Fibroblast of skin of abdomen (primary cell): ENCODE data around the gene DYDC1. TPM values are rescaled to one million over a fixed set of nuclear protein-coding genes. Genes with fewer than 3 reads are reported as not detected.
A peak's percentile ranks its signal among the peaks of the same experiment; 100 is the strongest.
"Not testable (repeated sequence)": the region's sequence is repeated elsewhere in the genome, so short reads cannot be mapped to it uniquely, and the experiment has no call there.

ENCODE experiments used
- DNase-seq: peaks from one replicate; pipeline ENCODE4 v3.0.0-alpha.2; 2013
- polyA plus RNA-seq, 2 experiments: library from polyadenylated mRNA; unstranded; fragments of 120-200 nt; gene quantifications; one replicate each; pipeline ENCODE4 v1.2.1, GENCODE V29; 2013; ENCODE audit not compliant: insufficient read length in 2 of 2

DYDC1 gene
- polyA plus RNA-seq (2013, experiment 1 of 2; ENCODE audit: insufficient read length): not detected
- not detected for polyA plus RNA-seq (2013, experiment 2 of 2; ENCODE audit: insufficient read length)

DNA sequence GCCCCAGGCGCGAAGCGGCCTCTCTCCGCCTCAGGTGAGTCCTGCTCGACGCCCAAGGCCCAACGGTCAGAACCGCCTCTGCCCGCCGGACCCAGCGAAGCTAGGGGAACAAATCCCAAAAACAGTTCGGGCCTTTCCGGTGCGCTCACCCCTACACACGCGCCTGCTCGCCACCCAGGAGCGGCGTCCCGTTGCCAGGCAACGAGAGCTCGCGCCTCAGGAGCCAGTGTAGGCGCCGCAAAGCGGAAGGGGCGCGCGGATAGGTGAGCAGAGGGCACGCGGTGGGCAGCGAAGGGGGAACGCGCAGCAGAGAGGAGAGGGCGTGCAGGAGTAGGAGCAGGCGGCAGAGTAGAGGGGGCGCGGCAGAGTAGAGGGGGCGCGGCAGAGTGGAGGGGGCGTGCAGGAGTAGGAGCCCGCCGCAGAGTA lies at the start of gene DYDC1, which contains the start of gene DYDC2:
Gene DYDC1, minus strand, starts transcription at position 193 of the 426 bp plus-strand sequence. CDS start 4,154 bp downstream, outside the sequence.
Gene DYDC2, plus strand, starts transcription at position 219 of the 426 bp plus-strand sequence. CDS start 5,663 bp downstream, outside the sequence.
- peak; percentile 28 for DNase-seq

- DNase-seq: no peak
Measured at GRCh38 chr10:80406204-80406603, 49.6 kb upstream of the DYDC1 start.

DNA sequence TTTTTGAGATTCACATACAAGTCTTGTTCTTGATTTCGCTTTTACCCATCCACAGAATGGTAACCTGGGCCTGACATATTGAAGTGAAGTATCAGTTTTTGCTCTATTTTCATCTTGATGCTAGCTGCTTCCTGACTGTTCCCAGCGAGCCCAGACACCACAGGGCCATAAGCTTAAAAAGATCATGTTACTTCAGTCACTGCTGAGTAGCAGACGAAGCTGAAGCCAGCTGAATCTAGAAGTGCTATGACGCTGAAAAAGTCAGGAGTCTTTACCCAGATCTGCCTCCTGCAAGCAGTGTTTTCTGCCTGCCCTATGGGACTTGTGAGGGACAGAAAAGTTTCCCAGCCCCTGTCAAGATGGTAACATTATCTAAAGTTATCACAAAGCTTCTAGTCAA lies 49.1 kb upstream of the DYDC1 start:
- no peak for DNase-seq

DNA sequence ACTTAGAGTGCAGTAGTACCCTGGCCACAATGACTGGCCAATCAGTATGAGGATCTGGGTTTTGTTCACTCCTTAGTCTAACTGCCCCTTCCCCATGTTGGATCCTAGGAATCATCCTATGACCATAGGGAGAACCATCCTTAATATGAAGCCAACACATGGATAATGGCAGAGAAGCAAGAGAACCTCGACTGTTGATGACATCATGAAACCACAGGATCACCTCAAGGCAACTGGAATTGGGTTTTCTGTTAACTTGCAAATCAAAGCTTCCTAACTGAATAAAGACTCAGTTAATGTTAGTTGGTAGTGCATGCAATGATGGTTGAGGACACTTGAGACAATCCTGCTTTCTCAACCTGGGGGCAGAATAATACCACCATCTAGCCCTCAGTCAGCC lies 48.5 kb upstream of the DYDC1 start:
- DNase-seq: no peak

DNA sequence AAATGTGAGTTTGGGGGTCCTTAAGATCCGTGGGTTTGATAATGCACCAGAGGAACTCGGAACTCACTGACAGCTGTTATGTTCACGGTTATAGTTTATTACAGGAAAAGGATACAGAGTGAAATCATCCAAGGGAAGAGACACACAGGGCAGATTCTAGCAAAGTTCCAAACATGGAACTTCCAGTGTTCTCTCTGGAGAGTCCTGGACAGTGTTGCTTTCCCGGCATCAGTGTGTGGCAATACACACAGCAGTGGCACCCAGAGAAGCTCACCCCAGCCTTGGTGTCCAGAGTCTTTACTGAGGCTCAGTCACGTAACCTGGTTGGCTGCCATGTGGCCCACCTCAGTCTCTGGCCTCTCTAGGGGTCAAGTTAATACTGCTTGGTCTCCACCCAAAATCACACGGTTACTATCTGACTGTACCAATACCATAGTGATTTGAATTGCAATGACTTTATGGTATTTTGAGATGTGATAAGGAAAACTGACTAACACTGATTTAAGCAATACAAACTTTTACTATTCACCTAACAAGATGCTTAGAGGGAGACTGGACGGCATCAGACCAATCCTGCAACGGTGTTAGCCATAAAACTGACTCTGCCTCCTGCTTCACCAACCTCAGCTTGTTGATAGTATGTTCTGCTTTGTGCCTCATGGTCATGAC lies 43.7 kb upstream of the DYDC1 start:
- no peak for DNase-seq

DNA sequence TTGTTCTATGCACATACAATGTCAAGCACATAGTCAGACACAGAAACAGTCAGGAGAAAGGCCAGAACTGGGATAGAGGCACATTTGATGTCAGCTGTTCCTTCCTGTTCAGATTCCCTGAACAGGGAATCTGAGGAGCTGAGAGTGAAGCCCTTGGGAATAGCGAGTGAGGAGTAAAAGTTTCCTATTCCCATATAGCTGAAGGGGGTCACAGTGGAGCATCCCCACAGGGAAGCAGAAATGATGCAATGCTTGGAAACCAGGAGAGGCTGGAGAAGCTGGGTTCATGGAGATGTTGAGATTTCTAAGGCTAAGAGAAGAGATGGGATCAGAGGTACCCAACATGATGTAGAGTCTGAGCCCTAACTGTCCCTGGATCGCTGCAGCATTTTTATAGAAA lies 40.5 kb upstream of the DYDC1 start:
- no peak for DNase-seq

- no peak for DNase-seq
Measured at GRCh38 chr10:80394358-80394916, 37.9 kb upstream of the DYDC1 start.

- no peak for DNase-seq
Measured at GRCh38 chr10:80392250-80392649, 35.7 kb upstream of the DYDC1 start.

DNA sequence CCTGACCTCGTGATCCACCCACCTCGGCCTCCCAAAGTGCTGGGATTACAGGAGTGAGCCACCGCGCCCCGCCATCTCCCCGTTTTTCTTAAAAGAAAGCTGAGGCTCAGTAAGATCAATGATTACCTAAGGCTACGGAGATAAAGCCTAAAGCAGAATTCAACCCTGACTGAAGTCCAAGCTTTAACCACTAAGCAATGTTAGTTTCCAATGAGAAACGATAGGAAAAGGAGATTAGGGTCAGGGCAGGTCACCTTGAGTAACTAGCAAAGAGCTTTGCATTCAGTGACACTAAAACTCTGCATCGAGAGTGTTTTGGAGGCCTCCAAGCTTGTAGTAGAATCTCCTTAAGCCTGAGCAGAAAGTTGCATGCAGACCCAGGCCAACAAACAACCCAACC lies 34.2 kb upstream of the DYDC1 start:
- no peak for DNase-seq

DNA sequence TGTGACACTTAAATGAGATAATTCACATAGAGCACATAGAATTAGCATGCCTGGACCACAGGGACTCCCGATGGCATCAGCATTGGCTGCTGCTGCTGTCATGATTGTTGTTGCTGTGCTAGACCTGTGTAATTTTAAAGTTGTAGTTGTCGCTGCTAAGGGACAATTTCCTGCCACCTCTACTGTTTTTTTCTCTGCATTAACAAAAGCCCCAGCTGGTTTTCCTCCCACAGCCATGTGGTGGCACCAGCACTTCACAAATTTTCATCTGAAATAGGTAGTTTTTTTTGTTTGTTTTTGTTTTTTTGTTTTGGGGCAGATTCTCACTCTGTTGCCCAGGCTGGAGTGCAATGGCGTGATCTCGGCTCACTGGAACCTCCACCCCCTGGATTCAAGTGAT lies 26.4 kb upstream of the DYDC1 start:
- peak; percentile 15 for DNase-seq

DNA sequence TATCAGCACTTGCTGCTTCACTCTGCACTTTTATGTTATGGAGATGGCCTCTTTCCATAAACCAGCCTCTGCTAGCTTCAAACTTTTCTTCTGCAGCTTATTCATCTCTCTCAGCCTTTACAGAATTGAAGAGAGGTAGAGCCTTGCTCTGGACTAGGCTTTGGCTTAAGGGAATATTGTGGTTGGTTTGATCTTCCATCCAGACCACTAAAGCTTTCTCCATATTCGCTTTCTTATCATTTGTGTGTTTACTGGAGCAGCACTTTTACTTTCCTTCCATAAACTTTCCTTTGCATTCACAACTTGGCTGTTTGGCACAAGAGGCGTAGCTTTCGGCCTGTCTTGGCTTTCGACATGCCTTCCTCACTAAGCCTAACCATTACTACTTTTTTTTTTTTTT lies 23.6 kb upstream of the DYDC1 start:
- no peak for DNase-seq

- no peak for DNase-seq
Measured at GRCh38 chr10:80379701-80380100, 23.1 kb upstream of the DYDC1 start.

DNA sequence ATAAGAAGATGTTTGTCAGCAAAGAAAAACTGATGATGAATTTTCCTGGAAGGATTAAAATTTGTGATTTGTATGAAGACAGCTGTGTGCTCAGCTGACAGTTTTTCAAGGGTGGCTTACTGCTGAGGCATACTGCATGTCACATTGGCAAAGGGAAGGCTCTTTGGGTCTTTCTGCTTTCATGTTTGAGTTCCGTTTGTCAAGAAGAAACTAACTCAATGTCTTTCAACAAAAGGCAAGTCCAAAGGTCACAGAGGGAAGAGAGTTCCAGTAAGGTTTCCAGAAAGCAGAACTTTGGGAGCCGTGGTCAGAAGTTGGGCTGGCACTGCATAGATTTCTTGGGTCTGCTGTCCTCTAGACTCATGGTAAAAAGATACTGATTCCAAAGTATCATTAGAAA lies 16.9 kb upstream of the DYDC1 start:
- no peak for DNase-seq

DNA sequence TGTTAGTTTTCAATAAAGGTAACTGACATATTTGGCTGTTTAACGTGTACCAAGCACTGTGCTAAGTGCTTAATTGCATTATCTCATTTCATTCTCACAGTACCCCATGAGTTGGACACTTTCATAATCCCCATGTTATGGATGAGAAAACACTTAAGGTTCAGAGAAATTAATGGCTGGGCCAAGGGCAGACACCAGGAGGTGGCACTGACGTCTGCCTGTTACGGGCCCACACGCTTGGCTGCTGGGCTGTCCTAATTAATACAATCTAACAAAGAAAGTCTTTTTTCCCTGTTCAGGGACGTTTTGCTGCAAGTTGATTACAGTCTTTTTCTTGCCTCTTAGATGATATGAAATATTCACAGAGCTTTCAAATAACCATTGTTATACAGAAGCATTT lies 16.1 kb upstream of the DYDC1 start:
- no peak for DNase-seq

DNA sequence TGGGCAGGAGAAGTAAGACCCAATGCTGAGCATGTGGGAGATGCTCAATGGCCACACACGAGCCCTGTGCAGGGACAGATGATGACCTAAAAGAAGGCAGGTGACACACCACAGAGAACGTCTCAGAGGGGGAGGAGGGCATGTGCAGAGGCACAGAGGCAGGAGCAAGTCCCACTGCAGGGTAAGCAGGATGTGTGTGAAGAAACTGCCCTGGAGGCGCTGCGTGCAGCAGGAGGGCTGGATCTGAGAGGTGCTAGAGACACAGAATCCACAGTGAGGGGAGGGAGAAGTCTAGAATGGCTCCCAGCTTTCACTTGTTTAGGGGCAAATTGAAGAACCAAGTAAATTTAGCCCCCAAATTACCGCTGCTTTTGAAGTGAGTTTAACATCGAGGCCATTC lies 14.9 kb upstream of the DYDC1 start:
- no peak for DNase-seq

DNA sequence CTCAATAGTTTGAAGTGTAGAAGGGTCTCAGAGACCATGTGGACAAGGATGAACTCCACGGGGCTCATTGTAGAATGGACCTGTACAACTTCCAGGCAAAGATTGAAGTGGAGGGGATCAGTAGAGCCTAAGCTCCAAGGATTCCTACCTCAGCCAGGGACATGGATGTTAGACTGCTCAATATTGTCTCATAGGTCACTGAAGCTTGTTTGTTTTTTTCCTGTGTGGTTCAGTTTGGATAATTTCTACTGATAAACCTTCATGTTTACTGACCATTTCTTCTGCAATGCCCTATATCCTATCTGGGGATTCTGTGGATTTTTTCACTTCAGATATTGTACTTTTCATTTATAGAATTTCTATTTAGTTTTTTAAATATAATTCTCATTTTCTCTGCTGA lies 9.0 kb upstream of the DYDC1 start:
- no peak for DNase-seq

GRCh38 chr10:80359644-80360043 lies 3.1 kb upstream of the DYDC1 start:
- DNase-seq: no peak

DNA sequence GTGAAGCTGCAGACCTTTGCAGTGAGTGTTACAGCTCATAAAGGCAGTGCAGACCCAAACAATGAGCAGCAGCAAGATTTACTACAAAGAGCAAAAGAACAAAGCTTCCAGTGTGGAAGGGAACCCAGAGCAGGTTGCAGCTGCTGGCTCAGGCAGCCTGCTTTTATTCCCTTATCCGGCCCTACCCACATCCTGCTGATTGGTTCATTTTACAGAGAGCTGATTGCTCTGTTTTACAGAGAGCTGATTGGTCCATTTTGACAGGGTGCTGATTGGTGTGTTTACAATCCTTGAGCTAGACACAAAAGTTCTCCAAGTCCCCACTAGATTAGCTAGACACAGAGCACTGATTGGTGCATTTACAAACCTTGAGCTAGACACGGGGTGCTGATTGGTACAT lies 2.4 kb upstream of the DYDC1 start:
- DNase-seq: not testable (repeated sequence)

DNA sequence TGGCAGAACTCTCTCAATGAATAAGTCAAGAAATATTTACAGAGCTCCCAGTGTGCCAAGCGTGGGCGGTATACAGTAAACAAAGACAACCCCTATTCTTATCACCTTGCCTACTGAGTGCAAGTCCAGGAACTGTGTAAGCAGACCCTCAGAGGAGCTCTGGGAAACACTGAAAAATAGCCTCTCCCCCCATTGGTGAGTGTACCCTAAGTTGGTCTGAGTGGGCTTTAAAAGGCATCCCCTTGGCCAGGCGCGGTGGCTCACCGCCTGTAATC lies 1.2 kb upstream of the DYDC1 start:
- no peak for DNase-seq

DNA sequence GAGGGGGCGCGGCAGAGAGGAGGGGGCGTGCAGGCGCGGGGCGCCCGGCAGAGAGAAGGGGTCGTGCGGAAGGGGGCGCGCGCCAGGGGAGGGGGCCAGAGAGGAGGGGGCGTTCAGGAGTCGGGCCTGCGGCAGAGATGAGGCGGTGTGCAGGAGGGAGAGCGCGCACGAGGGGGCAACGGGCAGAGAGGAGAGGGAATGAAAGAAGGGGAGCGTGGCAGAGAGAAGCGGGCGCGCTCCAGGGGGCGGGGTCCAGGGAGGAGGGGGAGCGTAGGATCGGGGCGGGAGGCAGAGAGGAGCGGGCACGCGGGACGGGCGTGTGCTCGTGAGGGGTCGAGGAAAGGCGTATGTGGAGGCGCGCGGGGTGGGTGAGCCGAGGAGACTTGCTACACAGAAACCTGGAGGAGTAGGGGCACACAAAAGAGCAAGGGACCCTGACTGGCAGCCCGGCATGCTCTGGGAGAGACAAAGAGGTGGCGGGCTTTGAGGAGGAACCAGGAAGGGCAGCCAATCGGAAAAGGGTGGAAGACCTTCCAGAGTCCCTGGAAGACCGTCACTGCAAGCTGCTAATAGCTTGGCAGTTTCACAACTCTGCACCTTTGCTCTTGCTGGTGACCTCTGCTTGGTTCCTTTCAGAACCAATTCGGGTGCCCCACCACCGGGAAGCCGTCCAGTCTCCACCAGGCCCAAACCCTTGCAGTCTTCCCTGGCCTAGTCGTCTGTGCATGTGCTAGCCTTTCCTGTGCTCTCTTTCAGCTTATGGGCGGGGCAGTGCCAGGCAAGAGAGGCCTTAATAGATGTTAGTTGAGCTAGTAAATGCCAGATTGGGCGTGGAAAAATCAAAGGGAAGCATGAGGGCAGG lies 665 bp upstream of the DYDC1 start:
- DNase-seq: no peak

GRCh38 chr10:80351220-80351619 lies 5.3 kb downstream of the DYDC1 start:
- no peak for DNase-seq

GRCh38 chr10:80350251-80350650 lies 6.3 kb downstream of the DYDC1 start:
- DNase-seq: no peak

DNA sequence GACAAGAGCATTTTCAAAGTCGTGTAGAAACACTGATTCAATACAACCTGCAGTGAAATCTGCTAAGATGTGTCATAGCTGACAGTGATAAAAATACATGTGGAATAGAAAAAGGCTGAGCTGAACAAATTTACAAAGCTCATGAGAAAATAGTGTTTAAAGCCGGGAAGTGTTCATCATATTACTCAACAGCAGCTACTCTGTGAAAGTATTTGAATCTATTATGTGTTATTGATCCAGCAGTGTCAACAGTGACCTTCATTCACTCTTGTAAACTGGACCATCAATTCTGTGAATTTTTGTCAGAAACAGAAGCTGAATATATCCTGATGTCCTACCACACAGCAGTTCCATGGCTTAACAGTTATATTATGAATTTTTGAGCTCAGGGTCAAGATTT lies 11.6 kb downstream of the DYDC1 start:
- no peak for DNase-seq

DNA sequence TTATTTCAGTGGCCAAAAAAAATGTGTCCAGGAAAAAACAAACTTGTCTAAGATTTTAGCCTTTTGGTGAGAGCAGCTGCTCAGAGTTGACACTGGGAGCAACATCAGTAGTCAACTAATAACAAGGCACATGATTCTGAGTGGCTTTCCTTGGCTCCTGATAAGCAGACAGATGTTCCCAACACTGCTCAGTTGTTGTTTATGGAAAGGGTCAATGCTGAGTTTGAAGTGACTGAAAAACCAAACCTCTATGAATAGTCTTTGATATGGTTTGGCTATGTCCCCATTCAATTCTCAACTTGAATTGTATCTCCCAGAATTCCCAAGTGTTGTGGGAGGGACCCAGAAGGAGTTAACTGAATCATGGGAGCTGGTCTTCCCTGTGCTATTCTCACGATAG lies 12.3 kb downstream of the DYDC1 start:
- no peak for DNase-seq
